HL-60 (cell line): ENCODE data around the gene LRFN2.

Source experiments
- DNase-seq, 2 experiments: peaks; one replicate each; pipeline ENCODE4 v3.0.0-alpha.2; 2010 to 2020; ENCODE audit warnings: low read depth in 1 of 2, low spot score in 1 of 2
- H3K27ac ChIP-seq: fragments of 250-450 bp; sonication (Bioruptor Pico); replicated peaks from 2 replicates; pipeline ENCODE4 v1.5.1; 2020; ENCODE audit warnings: mild to moderate bottlenecking, moderate library complexity
- H3K27me3 ChIP-seq: fragments of 250-450 bp; sonication (Bioruptor Pico); 2 replicates; pipeline ENCODE4 v1.5.1; 2021; ENCODE audit warnings: mild to moderate bottlenecking, moderate library complexity; ENCODE audit not compliant: insufficient read depth, poor library complexity, severe bottlenecking
- H3K4me3 ChIP-seq: replicated peaks from 2 replicates; pipeline ENCODE4 v1.5.1; 2011; ENCODE audit warnings: mild to moderate bottlenecking, control low read depth, low read length; ENCODE audit not compliant: insufficient read depth
- CTCF ChIP-seq: IDR thresholded peaks from one replicate; pipeline ENCODE4 v1.5.1; 2011; ENCODE audit warnings: low read length, control low read depth, inconsistent platforms; ENCODE audit not compliant: insufficient read depth
- GABPA ChIP-seq: IDR thresholded peaks from 2 replicates; pipeline ENCODE4 v1.6.1; 2012; ENCODE audit warnings: low read depth
- POLR2AphosphoS5 ChIP-seq: IDR thresholded peaks from 2 replicates; pipeline ENCODE4 v1.6.1; 2012; ENCODE audit warnings: low read depth
- SPI1 ChIP-seq: IDR thresholded peaks from 2 replicates; pipeline ENCODE4 v1.6.1; 2012; ENCODE audit warnings: low read depth, mild to moderate bottlenecking, borderline replicate concordance
- TF ChIP-seq, protein P1 (sequence below): IDR thresholded peaks from 2 replicates; pipeline ENCODE4 v1.6.1; 2012; ENCODE audit warnings: low read depth; ENCODE audit not compliant: insufficient replicate concordance

LRFN2 gene

DNA sequence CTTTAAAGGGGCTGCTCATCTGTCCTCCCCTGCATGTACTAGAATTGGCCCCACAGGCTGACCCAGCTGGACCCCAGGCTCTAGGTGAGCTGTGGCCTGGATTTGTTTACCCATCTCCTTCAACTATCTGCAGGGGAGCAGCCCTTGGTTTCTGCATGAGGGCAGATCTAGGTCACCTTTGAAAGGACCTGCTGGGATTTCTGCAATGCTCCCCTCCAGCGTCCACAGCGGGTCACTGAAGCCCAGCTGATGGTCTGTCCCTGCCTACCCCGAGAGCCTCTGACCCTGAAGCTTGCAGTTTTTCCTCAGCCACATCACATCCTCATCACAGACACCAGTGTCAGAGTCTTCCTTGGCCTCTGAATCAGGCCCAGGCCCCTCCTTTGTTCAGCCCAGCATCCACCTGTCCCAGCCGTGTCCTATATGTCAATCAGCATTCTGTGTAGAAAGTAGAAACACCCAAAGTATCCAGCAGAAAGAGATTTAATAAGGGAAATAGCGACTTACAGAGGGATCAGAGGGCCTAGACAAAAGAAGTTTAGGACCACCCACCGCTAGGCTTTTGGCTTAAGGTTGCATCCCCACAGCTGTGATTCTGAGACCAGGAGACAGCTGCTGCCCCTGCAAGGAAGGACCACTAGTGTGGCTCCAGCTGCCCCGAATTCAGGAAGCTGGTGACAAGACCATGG is 243.1 kb downstream of the LRFN2 start:
- Histone ChIP-seq H3K27me3 (no peaks in the 10 kb centered on the region), H3K4me3 (no peak overlapping the region), H3K27ac (no peak overlapping the region)
- TF ChIP-seq GABPA (no peak), CTCF (no peak), SPI1 (no peak), POLR2AphosphoS5 (no peak)
- TF ChIP-seq, protein P1, sequence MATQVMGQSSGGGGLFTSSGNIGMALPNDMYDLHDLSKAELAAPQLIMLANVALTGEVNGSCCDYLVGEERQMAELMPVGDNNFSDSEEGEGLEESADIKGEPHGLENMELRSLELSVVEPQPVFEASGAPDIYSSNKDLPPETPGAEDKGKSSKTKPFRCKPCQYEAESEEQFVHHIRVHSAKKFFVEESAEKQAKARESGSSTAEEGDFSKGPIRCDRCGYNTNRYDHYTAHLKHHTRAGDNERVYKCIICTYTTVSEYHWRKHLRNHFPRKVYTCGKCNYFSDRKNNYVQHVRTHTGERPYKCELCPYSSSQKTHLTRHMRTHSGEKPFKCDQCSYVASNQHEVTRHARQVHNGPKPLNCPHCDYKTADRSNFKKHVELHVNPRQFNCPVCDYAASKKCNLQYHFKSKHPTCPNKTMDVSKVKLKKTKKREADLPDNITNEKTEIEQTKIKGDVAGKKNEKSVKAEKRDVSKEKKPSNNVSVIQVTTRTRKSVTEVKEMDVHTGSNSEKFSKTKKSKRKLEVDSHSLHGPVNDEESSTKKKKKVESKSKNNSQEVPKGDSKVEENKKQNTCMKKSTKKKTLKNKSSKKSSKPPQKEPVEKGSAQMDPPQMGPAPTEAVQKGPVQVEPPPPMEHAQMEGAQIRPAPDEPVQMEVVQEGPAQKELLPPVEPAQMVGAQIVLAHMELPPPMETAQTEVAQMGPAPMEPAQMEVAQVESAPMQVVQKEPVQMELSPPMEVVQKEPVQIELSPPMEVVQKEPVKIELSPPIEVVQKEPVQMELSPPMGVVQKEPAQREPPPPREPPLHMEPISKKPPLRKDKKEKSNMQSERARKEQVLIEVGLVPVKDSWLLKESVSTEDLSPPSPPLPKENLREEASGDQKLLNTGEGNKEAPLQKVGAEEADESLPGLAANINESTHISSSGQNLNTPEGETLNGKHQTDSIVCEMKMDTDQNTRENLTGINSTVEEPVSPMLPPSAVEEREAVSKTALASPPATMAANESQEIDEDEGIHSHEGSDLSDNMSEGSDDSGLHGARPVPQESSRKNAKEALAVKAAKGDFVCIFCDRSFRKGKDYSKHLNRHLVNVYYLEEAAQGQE: no peak
- no peak for DNase-seq

- no peak overlapping the region for H3K27ac ChIP-seq
- no peak overlapping the region for H3K4me3 ChIP-seq
- no peak for TF ChIP-seq GABPA
- no peak for TF ChIP-seq SPI1
- no peak for TF ChIP-seq POLR2AphosphoS5
- no peak for TF ChIP-seq CTCF
- TF ChIP-seq, protein P1: no peak
- DNase-seq: no peak
- no peaks in the 10 kb centered on the region for H3K27me3 ChIP-seq
Observed at GRCh38 chr6:40343318-40343876, 243.8 kb downstream of the LRFN2 start.

- no peak for DNase-seq
- H3K27ac ChIP-seq: no peak overlapping the region
- no peaks in the 10 kb centered on the region for H3K27me3 ChIP-seq
- no peak overlapping the region for H3K4me3 ChIP-seq
- TF ChIP-seq SPI1: no peak
- no peak for TF ChIP-seq CTCF
- TF ChIP-seq, protein P1: no peak
- TF ChIP-seq POLR2AphosphoS5: no peak
- TF ChIP-seq GABPA: no peak
Observed at GRCh38 chr6:40342723-40343122, 244.4 kb downstream of the LRFN2 start.
